K562 (cell line): ENCODE measurements around the gene NR6A1. TPM values are rescaled to one million over a fixed set of nuclear protein-coding genes. Genes with fewer than 3 reads are reported as not detected.

Experiments
- ATAC-seq: fragments of 200-7000 bp; cut with Tn5 transposase; 3 replicates; pipeline ENCODE4 v1.9.1; 2020; ENCODE audit warnings: moderate library complexity
- BruUV-seq: library from RNA; stranded (reverse); fragments of 400-500 nt; replicated peaks from 2 replicates; lab custom pipeline; 2021; lab: Mats Ljungman, UMichigan
- CTCF ChIA-PET: fragments of 300-600 bp; formaldehyde crosslinking; extraction: SDS; loops from one replicate; lab custom pipeline; 2021; ENCODE audit warnings: low intra/inter-chr PET ratio; lab: Yijun Ruan, JAX
- POLR2A ChIA-PET: fragments of 300-600, 350-650 bp; sonication (Branson Sonifier 250); formaldehyde crosslinking; extraction: SDS; loops from one replicate; lab custom pipeline; 2021; ENCODE audit warnings: antibody characterized with exemption, inconsistent platforms; lab: Yijun Ruan, JAX
- DNase-seq, 4 experiments: peaks; one replicate each; pipeline versions ENCODE4 v3.0.0 to v3.0.0-alpha.2; 2011 to 2018; ENCODE audit warnings: low spot score in 3 of 4, mixed read lengths in 3 of 4; ENCODE audit errors: extremely low read depth in 1 of 4
- FAIRE-seq: peaks from 2 replicates; lab custom pipeline; 2011; peaks lifted over from hg19 to GRCh38; lab: Jason Lieb, UNC
- H2AFZ ChIP-seq: 2 replicates; pipeline ENCODE4 v1.6.0; 2011; ENCODE audit warnings: low read depth, low read length, control low read depth, inconsistent platforms
- H3K27ac ChIP-seq: fragments of 200-600 bp; 3 replicates; pipeline ENCODE4 v1.8.0; 2011; ENCODE audit warnings: low read depth, mild to moderate bottlenecking, control low read depth, inconsistent platforms, low read length, moderate library complexity, mixed read lengths; ENCODE audit errors: extremely low read depth
- H3K27me3 ChIP-seq, 2 experiments: fragments of 300-600 bp in 1 of 2; 2 replicates in 1 of 2; 3 replicates in 1 of 2; pipeline versions ENCODE4 v1.6.0 to v1.8.0; 2011; ENCODE audit warnings: inconsistent platforms in 2 of 2, low read length in 2 of 2, mild to moderate bottlenecking in 1 of 2, mixed read lengths in 1 of 2, moderate library complexity in 1 of 2; ENCODE audit not compliant: control insufficient read depth in 2 of 2, insufficient read depth in 2 of 2
- H3K36me3 ChIP-seq: fragments of 300-600 bp; 3 replicates; pipeline ENCODE4 v1.8.0; 2011; ENCODE audit warnings: mild to moderate bottlenecking, low read length, inconsistent platforms; ENCODE audit not compliant: control insufficient read depth, insufficient read depth
- H3K4me1 ChIP-seq, 2 experiments: fragments of 200-600 bp in 1 of 2; replicated peaks in 1 of 2; 2 replicates in 1 of 2; 3 replicates in 1 of 2; pipeline versions ENCODE4 v1.5.1 to v1.8.0; 2011; ENCODE audit warnings: inconsistent platforms in 2 of 2, low read length in 2 of 2, mild to moderate bottlenecking in 1 of 2, mixed read lengths in 1 of 2, moderate library complexity in 1 of 2; ENCODE audit not compliant: control insufficient read depth in 2 of 2, insufficient read depth in 2 of 2
- H3K4me2 ChIP-seq: 2 replicates; pipeline ENCODE4 v1.6.1; 2011; ENCODE audit warnings: low read length, control low read depth, inconsistent platforms, mixed read lengths; ENCODE audit not compliant: insufficient read depth
- H3K4me3 ChIP-seq: fragments of 200-600 bp; sonication (generic), shearing (Covaris generic); 2 replicates; pipeline ENCODE4 v1.5.1; 2016; ENCODE audit warnings: control low read depth, inconsistent platforms
- H3K79me2 ChIP-seq: fragments of 200-600 bp; 3 replicates; pipeline ENCODE4 v1.8.0; 2011; ENCODE audit warnings: low read length, inconsistent platforms; ENCODE audit not compliant: control insufficient read depth, insufficient read depth
- H3K9ac ChIP-seq, 2 experiments: 2 replicates each; pipeline versions ENCODE4 v1.6.0 to v1.6.1; 2011; ENCODE audit warnings: low read depth in 2 of 2, low read length in 2 of 2, control low read depth in 1 of 2, inconsistent platforms in 1 of 2, mild to moderate bottlenecking in 1 of 2, mixed read lengths in 1 of 2; ENCODE audit not compliant: insufficient read depth in 1 of 2
- H3K9me1 ChIP-seq: one replicate; pipeline ENCODE4 v1.6.0; 2011; ENCODE audit warnings: inconsistent platforms, mild to moderate bottlenecking, low read length, moderate library complexity; ENCODE audit not compliant: control insufficient read depth, insufficient read depth
- H3K9me3 ChIP-seq: replicated peaks from 2 replicates; pipeline ENCODE4 v1.5.1; 2011; ENCODE audit warnings: low read depth, low read length, inconsistent platforms; ENCODE audit not compliant: control insufficient read depth, insufficient read depth
- H4K20me1 ChIP-seq: replicated peaks from 2 replicates; pipeline ENCODE4 v1.6.1; 2011; ENCODE audit warnings: low read length, inconsistent platforms, mixed read lengths; ENCODE audit not compliant: control insufficient read depth, insufficient read depth
- NR1H2 ChIP-seq: sonication (generic); formaldehyde crosslinking; IDR thresholded peaks from 2 replicates; pipeline ENCODE4 v1.4.0; 2020; ENCODE audit warnings: mild to moderate bottlenecking, missing genetic modification reagents
- WGBS: fragments of 100-300 bp; shearing (Covaris generic); methylation state at CpG from one replicate; pipeline ENCODE4 v1.1.6; 2016; ENCODE audit warnings: low coverage, mixed read lengths; ENCODE audit not compliant: insufficient coverage; ENCODE audit errors: missing lambda C conversion rate; 5-methylcytosine and 5-hydroxymethylcytosine counted together
- in situ Hi-C: fragments of 300-500 bp; cut with MboI; formaldehyde crosslinking; loops from 4 replicates; pipeline ENCODE4 v1.15.0; 2018; ENCODE audit warnings: inconsistent platforms, mixed read lengths
- intact Hi-C: fragments of 100-400 bp; cut with micrococcal nuclease; formaldehyde crosslinking; loops from 2 replicates; pipeline ENCODE4 v1.14.2; 2022
- polyA plus RNA-seq, 8 experiments: library from polyadenylated mRNA; depleted of rRNA in 4 of 8; stranded (reverse) in 5 of 8; unstranded in 3 of 8; fragments of >200 nt; fragmentation: Nextera tagmentation in 2 of 8; fragmentation: Illumina TruSeq in 1 of 8; extraction: Ambion mirVana in 2 of 8; extraction: Trizol in 1 of 8; gene quantifications; 2 replicates each; pipeline versions ENCODE4 v1.2.1 to v1.2.3, GENCODE V29; 2011 to 2014; ENCODE audit warnings: inconsistent platforms in 1 of 8, missing spikeins in 1 of 8
- total RNA-seq, 7 experiments: library from RNA; depleted of rRNA in 6 of 7; stranded (reverse); fragments of >200 nt in 6 of 7; fragmentation: Illumina TruSeq in 2 of 7; extraction: Trizol in 2 of 7; gene quantifications; 2 replicates each; pipeline versions ENCODE4 v1.2.1 to v1.2.3, GENCODE V29; 2011 to 2021; ENCODE audit warnings: low replicate concordance in 1 of 7
- TF ChIP-seq, protein P1 (sequence below): fragments of 200-800 bp; sonication (Bioruptor generic); IDR thresholded peaks from 2 replicates; pipeline ENCODE4 v1.6.1; 2017; ENCODE audit warnings: missing genetic modification characterization, missing compliant biosample characterization
- TF ChIP-seq, protein P2 (sequence below), 2 experiments: IDR thresholded peaks; 2 replicates each; pipeline ENCODE4 v1.6.1; 2011; ENCODE audit warnings: borderline replicate concordance in 1 of 2, control low read depth in 1 of 2, low read depth in 1 of 2, low read length in 1 of 2, mild to moderate bottlenecking in 1 of 2, mixed read lengths in 1 of 2, moderate library complexity in 1 of 2; ENCODE audit not compliant: insufficient read depth in 1 of 2, insufficient read length in 1 of 2, poor library complexity in 1 of 2, severe bottlenecking in 1 of 2; ENCODE audit errors: extremely low read depth in 1 of 2

NR6A1 gene
- total and polyA plus RNA-seq, 9 of the 15 experiments (the other 6 are each of a cell fraction or from before 2014, with no cell fraction given), result 9.7 to 55.4 (median 28.3) TPM

DNA sequence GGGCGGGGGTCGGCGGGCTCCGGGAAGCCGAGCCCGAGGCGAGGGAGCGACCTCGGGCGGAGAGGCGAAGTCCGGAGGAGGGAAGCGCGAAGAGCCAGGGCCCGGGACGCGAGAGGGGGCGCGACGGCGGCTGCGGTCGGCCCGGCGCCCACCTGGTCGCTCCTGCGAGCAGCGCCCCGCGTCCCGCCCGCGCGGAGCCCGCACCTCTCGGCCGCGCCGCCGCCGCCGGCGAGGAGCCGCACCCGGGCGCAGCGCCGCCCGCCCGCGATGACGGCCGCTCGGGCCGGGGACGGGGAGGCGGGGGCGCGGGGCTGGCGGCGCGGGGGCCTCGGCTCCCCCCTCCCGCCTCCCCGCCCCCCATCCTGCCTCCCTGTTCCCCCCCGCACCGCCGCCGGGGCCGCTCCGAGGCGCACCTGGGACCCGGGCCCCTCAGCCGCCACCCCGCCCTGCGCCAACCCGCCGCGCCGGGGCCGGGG lies 266.5 kb downstream of the NR6A1 start:
- intact Hi-C loops (no loop called here), in situ Hi-C loops (no loop called here)
- ATAC-seq, result no peak
- no peak for FAIRE-seq
- WGBS, result 0% methylated on average over 1 of the region's 81 CpGs
- H4K20me1 ChIP-seq, result peaks cover 5% of the 10 kb centered on the region; the same call in 1 of the 2 replicates
- H3K27me3 ChIP-seq, result peaks cover 24 to 45% of the 10 kb centered on the region in 2 experiments; a peak in 3 of 5 replicates
- H3K27ac ChIP-seq, result no peak overlapping the region
- peak overlapping the region in 1 of 2 experiments; percentile 74; a peak in 1 of 4 replicates for H3K9ac ChIP-seq
- CTCF ChIA-PET, result no interaction called here
- no peaks in the 10 kb centered on the region for H3K9me1 ChIP-seq
- peaks cover 0 to 53% of the 10 kb centered on the region in 2 experiments; a peak in 4 of 5 replicates for H3K4me1 ChIP-seq
- no peaks in the 10 kb centered on the region for H3K36me3 ChIP-seq
- peak overlapping the region; percentile 13; the same call in 1 of the 2 replicates for H3K4me3 ChIP-seq
- no TSS peak for BruUV-seq
- peak overlapping the region; percentile 18; the same call in 1 of the 2 replicates for H3K4me2 ChIP-seq
- no peaks in the 10 kb centered on the region for H3K79me2 ChIP-seq
- no peak for TF ChIP-seq NR1H2 (CRISPR knock-in tag)
- TF ChIP-seq, protein P1, sequence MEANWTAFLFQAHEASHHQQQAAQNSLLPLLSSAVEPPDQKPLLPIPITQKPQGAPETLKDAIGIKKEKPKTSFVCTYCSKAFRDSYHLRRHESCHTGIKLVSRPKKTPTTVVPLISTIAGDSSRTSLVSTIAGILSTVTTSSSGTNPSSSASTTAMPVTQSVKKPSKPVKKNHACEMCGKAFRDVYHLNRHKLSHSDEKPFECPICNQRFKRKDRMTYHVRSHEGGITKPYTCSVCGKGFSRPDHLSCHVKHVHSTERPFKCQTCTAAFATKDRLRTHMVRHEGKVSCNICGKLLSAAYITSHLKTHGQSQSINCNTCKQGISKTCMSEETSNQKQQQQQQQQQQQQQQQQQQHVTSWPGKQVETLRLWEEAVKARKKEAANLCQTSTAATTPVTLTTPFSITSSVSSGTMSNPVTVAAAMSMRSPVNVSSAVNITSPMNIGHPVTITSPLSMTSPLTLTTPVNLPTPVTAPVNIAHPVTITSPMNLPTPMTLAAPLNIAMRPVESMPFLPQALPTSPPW (CRISPR knock-in tag), result peak; percentile 29; the same call in 1 of the 2 replicates
- TF ChIP-seq, protein P2, sequence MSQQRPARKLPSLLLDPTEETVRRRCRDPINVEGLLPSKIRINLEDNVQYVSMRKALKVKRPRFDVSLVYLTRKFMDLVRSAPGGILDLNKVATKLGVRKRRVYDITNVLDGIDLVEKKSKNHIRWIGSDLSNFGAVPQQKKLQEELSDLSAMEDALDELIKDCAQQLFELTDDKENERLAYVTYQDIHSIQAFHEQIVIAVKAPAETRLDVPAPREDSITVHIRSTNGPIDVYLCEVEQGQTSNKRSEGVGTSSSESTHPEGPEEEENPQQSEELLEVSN (IDR thresholded peaks at IDR 0.05; ENCODE audit: borderline replicate concordance in 1 of 2, extremely low read depth in 1 of 2, insufficient read depth in 1 of 2, insufficient read length in 1 of 2, low read depth in 1 of 2, low read length in 1 of 2, poor library complexity in 1 of 2, severe bottlenecking in 1 of 2), result peak in 1 of 2 experiments; percentile 42
- no peak overlapping the region for H2AFZ ChIP-seq
- no peaks in the 10 kb centered on the region for H3K9me3 ChIP-seq
- POLR2A ChIA-PET, result no interaction called here
- DNase-seq, result peak in 3 of 4 experiments; percentile 35 to 79 (median 72)
